Spleen (tissue), 11 donors: ENCODE data around the gene ATP6V0C. TPM values are rescaled to one million over a fixed set of nuclear protein-coding genes. Genes with fewer than 3 reads are reported as not detected.

Experiments used
- DNase-seq: peaks from one replicate; pipeline ENCODE4 v3.0.0-alpha.2; 2020
- H3K27ac ChIP-seq, 8 donors: fragments of 200-600 bp; sonication (generic) in 7 of 8; 1 replicate in 4 of 8; 2 replicates in 4 of 8; pipeline versions ENCODE4 v1.5.0 to v1.8.0; 2016 to 2021; ENCODE audit warnings: inconsistent platforms in 4 of 8, mild to moderate bottlenecking in 4 of 8, moderate library complexity in 1 of 8
- H3K27me3 ChIP-seq, 7 donors: fragments of 200-600 bp; sonication (generic) in 6 of 7; replicated peaks in 1 of 7; 1 replicate in 4 of 7; 2 replicates in 3 of 7; pipeline versions ENCODE4 v1.5.0 to v1.8.0; 2016 to 2021; ENCODE audit warnings: inconsistent platforms in 3 of 7, mild to moderate bottlenecking in 1 of 7
- H3K36me3 ChIP-seq, 6 donors: fragments of 200-600 bp; sonication (generic) in 5 of 6; 1 replicate in 4 of 6; 2 replicates in 2 of 6; pipeline versions ENCODE4 v1.5.0 to v1.8.0; 2016 to 2021; ENCODE audit warnings: inconsistent platforms in 2 of 6
- H3K4me1 ChIP-seq, 6 donors: fragments of 200-600 bp; sonication (generic) in 5 of 6; 1 replicate in 3 of 6; 2 replicates in 3 of 6; pipeline versions ENCODE4 v1.5.0 to v1.8.0; 2016 to 2021; ENCODE audit warnings: inconsistent platforms in 3 of 6
- H3K4me3 ChIP-seq, 8 donors: fragments of 200-600 bp; sonication (generic) in 7 of 8; 1 replicate in 4 of 8; 2 replicates in 4 of 8; pipeline versions ENCODE4 v1.5.0 to v1.8.0; 2016 to 2021; ENCODE audit warnings: inconsistent platforms in 4 of 8, mild to moderate bottlenecking in 4 of 8, moderate library complexity in 2 of 8
- H3K9me3 ChIP-seq, 8 donors: fragments of 200-600 bp; sonication (generic) in 7 of 8; 1 replicate in 4 of 8; 2 replicates in 4 of 8; pipeline versions ENCODE4 v1.5.0 to v1.8.0; 2016 to 2021; ENCODE audit warnings: inconsistent platforms in 4 of 8
- POLR2A ChIP-seq, 3 donors: fragments of 450-650 bp; IDR thresholded peaks; one replicate each; pipeline ENCODE4 v1.5.1; 2017; ENCODE audit warnings: antibody characterized with exemption in 3 of 3, mild to moderate bottlenecking in 1 of 3
- POLR2AphosphoS5 ChIP-seq, 3 donors: sonication (generic); formaldehyde crosslinking; IDR thresholded peaks; one replicate each; pipeline ENCODE4 v1.5.1; 2017; ENCODE audit warnings: antibody characterized with exemption in 3 of 3
- WGBS, 5 donors: extraction: QIAGEN DNeasy Blood & Tissue Kit in 3 of 5; methylation state at CpG; one replicate each; pipeline versions ENCODE4 v1.1.5 to v1.1.7; 2013 to 2018; 5-methylcytosine and 5-hydroxymethylcytosine counted together
- intact Hi-C: fragments of 100-400 bp; cut with DNase I; formaldehyde crosslinking; loops from one replicate; pipeline ENCODE4 v1.15.0; 2023; ENCODE audit warnings: low total_unique reads
- polyA plus RNA-seq, 3 donors: library from polyadenylated mRNA; stranded (reverse); fragments of 200-250 nt; gene quantifications; one replicate each; pipeline ENCODE4 v1.2.1, GENCODE V29; 2013
- total RNA-seq, 7 donors: library from RNA; depleted of rRNA in 3 of 7; stranded (reverse); fragments of >200 nt in 3 of 7; fragmentation: NEBNext Ultra II Directional in 4 of 7; extraction: Animal tissue kit (Norgen Biotek cat#: 25700) in 4 of 7; gene quantifications; one replicate each; pipeline versions ENCODE4 v1.1.0 to v1.2.1, GENCODE V29; 2016 to 2021
- TF ChIP-seq, protein P1 (sequence below), 11 experiments: fragments of 200-600 bp in 7 of 11; fragments of 450-650 bp in 4 of 11; sonication (generic) in 4 of 11; IDR thresholded peaks in 8 of 11; conservative IDR thresholded peaks in 3 of 11; 1 replicate in 7 of 11; 2 replicates in 4 of 11; pipeline versions ENCODE4 v1.4.0 to v1.8.0; 2016 to 2021; ENCODE audit warnings: antibody characterized with exemption in 11 of 11, inconsistent platforms in 4 of 11, mild to moderate bottlenecking in 1 of 11
- donor health status: healthy with polysubstance abuse.
- donor health status: DM: no; HTN: no; CAD: no; lungs with moderate emphysema.
- donor health status: DM: no; HTN: no; CAD: no.
- donor health status: Bipolar disorder and iron deficiency.
- donor health status: healthy.
- donor health status: DM: no; HTN: no; CAD: no.
- donor health status: DM: yes; HTN: yes; CAD: no.

ATP6V0C gene
- total and polyA plus RNA-seq, 10 donors, result 64.5 to 199 (median 112) TPM

DNA sequence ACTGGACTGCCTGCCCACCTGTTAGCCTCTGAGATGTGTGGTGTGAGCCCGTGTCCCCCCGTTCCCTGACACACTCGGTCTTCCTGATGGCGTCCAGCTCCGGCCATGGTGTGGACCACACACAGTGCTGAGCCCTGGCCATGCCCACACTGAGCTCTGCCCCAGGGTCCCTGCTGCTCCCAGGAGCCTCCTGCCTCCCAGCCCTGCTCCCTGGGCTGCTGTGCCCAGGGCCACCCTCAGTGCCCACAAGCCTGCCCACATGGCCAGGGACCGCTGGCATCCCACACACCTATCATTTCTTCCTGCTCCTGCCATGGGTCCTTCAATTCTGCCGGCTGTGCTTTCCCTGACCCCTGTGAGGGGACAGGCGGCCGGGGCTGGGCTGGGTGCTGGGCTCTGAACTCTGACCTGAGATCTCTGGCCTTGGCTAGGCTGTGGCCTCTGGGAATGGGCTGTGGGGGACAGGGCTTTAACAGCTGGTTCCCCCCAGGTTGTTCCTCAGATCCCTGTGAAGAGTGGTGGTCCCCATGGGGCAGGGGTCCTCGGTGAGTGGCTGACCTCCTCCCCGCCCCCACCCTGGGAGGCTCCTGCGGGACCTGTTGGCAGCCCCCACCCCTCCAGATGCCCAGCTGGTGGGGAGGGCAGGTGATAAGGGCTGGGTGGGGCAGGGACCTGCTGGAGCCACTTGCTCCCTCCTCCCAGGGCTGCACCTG is 13.5 kb downstream of the ATP6V0C start:
- intact Hi-C loops, result no loop called here
- H3K27ac ChIP-seq, result peak overlapping the region in 2 of 8 donors; percentile 65 to 78
- peaks cover 0 to 86% (median 64%) of the 10 kb centered on the region in 6 donors for H3K36me3 ChIP-seq
- TF ChIP-seq POLR2A (IDR thresholded peaks at IDR 0.05), result no peak
- peak in 2 of 3 donors; percentile 34 to 44 for TF ChIP-seq POLR2AphosphoS5 (IDR thresholded peaks at IDR 0.05)
- TF ChIP-seq, protein P1, sequence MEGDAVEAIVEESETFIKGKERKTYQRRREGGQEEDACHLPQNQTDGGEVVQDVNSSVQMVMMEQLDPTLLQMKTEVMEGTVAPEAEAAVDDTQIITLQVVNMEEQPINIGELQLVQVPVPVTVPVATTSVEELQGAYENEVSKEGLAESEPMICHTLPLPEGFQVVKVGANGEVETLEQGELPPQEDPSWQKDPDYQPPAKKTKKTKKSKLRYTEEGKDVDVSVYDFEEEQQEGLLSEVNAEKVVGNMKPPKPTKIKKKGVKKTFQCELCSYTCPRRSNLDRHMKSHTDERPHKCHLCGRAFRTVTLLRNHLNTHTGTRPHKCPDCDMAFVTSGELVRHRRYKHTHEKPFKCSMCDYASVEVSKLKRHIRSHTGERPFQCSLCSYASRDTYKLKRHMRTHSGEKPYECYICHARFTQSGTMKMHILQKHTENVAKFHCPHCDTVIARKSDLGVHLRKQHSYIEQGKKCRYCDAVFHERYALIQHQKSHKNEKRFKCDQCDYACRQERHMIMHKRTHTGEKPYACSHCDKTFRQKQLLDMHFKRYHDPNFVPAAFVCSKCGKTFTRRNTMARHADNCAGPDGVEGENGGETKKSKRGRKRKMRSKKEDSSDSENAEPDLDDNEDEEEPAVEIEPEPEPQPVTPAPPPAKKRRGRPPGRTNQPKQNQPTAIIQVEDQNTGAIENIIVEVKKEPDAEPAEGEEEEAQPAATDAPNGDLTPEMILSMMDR (IDR thresholded peaks at IDR 0.05 in 8 of 11, conservative IDR thresholded peaks at IDR 0.05 in 3 of 11), result no peak
- DNase-seq, result peak; percentile 74
- H3K4me1 ChIP-seq, result peaks cover 5 to 78% (median 24%) of the 10 kb centered on the region in 6 donors
- no peaks in the 10 kb centered on the region for H3K9me3 ChIP-seq
- 87 to 92% (median 89%) methylated on average over 6 to 12 of the region's 12 CpGs for WGBS, 5 donors
- H3K4me3 ChIP-seq, result no peak overlapping the region
- no peaks in the 10 kb centered on the region for H3K27me3 ChIP-seq

DNA sequence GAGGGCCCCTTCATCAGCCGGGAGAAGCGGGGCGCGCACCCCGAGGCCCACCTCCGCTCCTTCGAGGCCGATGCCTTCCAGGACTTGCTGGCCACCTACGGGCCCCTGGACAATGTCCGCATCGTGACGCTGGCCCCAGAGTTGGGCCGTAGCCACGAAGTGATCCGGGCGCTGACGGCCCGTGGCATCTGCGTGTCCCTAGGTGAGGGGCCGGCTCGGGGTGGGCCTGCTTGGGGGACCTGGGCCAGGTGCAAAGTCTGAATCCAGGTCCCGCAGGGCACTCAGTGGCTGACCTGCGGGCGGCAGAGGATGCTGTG is 14.0 kb downstream of the ATP6V0C start:
- intact Hi-C loops, result no loop called here
- Histone ChIP-seq H3K4me3 (no peak overlapping the region), H3K27ac (no peak overlapping the region), H3K4me1 (peaks cover 5 to 73% (median 23%) of the 10 kb centered on the region in 6 donors), H3K9me3 (no peaks in the 10 kb centered on the region), H3K36me3 (peaks cover 0 to 81% (median 63%) of the 10 kb centered on the region in 6 donors), H3K27me3 (no peaks in the 10 kb centered on the region)
- peak; percentile 82 for DNase-seq
- WGBS, 5 donors, result 96 to 99% (median 96%) methylated on average over 12 to 24 of the region's 24 CpGs
- peak in 1 of 3 donors; percentile 4 for TF ChIP-seq POLR2AphosphoS5 (IDR thresholded peaks at IDR 0.05)
- TF ChIP-seq, protein P1 (IDR thresholded peaks at IDR 0.05 in 8 of 11, conservative IDR thresholded peaks at IDR 0.05 in 3 of 11), result no peak

DNA sequence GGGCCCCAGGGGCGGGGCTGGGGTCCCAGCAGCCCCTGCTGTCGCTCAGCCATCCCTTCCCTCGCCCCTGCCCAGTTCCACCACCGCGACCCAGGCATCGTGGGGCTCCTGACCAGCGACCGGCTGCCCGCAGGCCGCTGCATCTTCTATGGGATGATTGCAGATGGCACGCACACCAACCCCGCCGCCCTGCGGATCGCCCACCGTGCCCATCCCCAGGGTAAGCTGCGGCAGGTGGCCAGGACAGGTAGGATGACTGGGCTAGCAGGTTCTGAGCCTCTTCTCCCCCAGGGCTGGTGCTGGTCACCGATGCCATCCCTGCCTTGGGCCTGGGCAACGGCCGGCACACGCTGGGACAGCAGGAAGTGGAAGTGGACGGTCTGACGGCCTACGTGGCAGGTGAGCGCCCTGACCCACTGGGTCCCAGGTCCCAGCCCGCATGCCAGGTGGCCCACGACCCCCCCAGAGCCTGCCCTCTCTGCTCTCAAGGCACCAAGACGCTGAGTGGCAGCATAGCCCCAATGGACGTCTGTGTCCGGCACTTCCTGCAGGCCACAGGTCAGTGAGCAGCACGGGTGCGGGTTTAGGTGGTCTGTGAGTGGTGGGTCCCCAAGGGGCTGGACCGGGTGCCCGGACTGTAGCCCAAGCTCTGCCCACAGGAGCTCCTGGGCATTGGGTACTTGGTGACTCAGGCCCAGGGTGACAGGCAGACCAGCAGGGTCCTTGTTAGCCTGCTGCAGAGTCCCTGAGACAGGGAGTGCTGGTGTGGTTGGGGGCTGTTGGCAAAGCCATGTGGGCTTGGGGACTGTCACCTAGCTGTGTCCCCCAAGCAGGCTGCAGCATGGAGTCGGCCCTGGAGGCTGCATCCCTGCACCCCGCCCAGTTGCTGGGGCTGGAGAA is 14.7 kb downstream of the ATP6V0C start:
- Histone ChIP-seq H3K9me3 (no peaks in the 10 kb centered on the region), H3K27ac (no peak overlapping the region), H3K4me1 (peaks cover 5 to 76% (median 26%) of the 10 kb centered on the region in 6 donors), H3K36me3 (peaks cover 0 to 74% (median 58%) of the 10 kb centered on the region in 6 donors), H3K4me3 (no peak overlapping the region), H3K27me3 (no peaks in the 10 kb centered on the region)
- 93 to 98% (median 94%) methylated on average over 9 to 36 of the region's 36 CpGs for WGBS, 5 donors
- intact Hi-C loops, result no loop called here
- DNase-seq, result peak; percentile 78
- TF ChIP-seq, protein P1 (IDR thresholded peaks at IDR 0.05 in 8 of 11, conservative IDR thresholded peaks at IDR 0.05 in 3 of 11), result no peak
- peak in 1 of 3 donors; percentile 46 for TF ChIP-seq POLR2AphosphoS5 (IDR thresholded peaks at IDR 0.05)
